Loucy (cell line): ENCODE data around the gene SELENOM.

Experiments used
- CTCF ChIP-seq: fragments of 200-600 bp; sonication (generic); conservative IDR thresholded peaks from 2 replicates; pipeline ENCODE4 v1.5.1; 2014; ENCODE audit warnings: mild to moderate bottlenecking, antibody characterized with exemption, low read length
- EZH2phosphoT487 ChIP-seq: fragments of 200-600 bp; IDR thresholded peaks from 2 replicates; pipeline ENCODE4 v1.6.1; 2018; ENCODE audit warnings: antibody characterized with exemption, mild to moderate bottlenecking, moderate library complexity, borderline replicate concordance

- TF ChIP-seq CTCF (no peak), EZH2phosphoT487 (no peak)
Observed at GRCh38 chr22:31105282-31105929, 2.0 kb downstream of the SELENOM start.
